GM18951 (cell line): ENCODE measurements around the gene PCTP.

Experiments
- POLR2A ChIP-seq: IDR thresholded peaks from 4 replicates; pipeline ENCODE4 v1.6.1; 2011; ENCODE audit warnings: mild to moderate bottlenecking; ENCODE audit not compliant: insufficient read length, insufficient read depth; ENCODE audit errors: extremely low read depth
- in situ Hi-C: fragments of 300-500 bp; cut with MboI; formaldehyde crosslinking; loops from one replicate; pipeline ENCODE4 v1.12.0; 2022; ENCODE audit warnings: low sequenced_read_pairs, mixed read lengths, inconsistent platforms; ENCODE audit not compliant: unreplicated experiment

The PCTP gene

DNA sequence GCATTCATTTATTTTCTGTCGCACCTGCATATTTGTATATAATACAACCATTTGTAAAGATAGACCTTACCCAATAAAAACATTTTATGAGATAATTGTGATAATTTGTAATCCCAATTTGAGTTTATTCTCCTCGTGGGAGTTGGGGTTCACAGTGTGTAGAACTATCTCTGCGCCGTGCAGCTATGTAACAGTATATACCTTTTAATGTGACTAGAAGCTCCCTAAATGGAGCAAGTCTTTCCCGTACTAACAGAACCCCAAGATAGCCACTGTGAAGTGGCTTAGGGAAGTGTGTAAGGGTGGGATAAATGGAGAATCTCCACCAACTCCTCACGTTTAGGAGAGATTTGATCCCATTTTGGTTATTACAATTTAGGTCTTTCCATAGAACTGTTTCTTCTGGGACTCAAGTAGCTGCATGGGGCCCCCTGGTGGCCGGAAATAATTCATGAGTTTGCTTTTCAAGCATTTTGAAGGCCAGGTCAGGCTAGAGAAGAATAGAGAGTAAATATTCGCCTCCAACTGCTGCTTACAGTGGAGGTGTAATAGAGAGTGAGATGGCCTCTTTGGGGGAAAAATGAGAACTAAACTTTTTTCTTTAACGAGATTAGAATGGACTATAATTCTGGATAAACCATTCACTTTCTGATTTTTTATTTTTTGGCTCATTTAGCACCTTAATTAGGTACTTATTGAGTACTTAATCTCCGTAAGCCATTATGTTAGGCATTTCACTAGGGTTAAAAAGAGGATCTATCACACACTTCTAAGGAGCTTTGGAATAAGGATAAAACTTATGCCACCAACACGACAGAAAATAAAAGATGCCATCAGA is 32.7 kb upstream of the PCTP start:
- in situ Hi-C loops = loop anchor here (10.0 kb wide), 1 partner anchor 193 kb away; no protein-coding TSS in a partner anchor
- no peak for TF ChIP-seq POLR2A

DNA sequence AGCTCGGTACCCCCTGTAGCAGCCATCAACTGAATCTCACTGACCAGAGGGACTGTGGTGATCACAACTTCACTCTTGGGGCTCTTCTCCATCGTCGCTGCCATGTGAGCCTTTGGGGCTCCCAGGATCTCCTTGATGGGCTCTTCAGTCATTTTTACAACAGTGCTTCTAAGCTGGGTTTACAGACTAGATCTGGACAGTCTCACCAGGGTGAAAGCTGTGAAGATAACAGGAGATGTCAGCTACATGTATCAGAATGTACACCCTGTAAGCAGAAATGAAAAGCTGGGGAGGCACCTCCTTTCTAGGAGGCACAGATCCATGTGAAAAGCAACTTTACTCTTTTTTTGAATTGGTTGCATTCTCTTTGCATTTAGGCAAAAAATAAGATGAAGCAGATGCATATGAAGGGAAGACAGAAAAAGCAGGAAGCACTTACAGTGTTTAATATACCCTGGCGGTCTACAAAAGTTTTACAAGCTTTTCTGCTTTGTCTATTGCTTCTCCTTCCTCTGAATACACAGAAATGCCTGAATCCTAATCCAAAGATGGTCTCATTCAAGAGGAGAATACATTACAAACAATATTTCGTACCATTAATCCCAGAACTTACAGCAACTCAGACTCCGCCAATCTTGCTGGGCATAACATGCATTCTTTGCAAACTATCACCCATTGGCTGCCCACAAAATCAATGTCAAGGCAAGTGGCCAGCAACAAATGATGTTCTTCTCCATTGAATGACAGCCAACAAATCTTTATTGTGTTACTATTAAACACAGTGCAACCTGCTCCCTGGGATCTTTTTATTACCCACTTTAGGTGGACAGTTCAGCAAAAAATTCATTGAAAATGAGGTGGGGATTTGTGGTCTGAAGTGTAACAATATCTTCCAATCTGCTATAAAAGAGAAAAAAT is 29.7 kb upstream of the PCTP start:
- TF ChIP-seq POLR2A = no peak
- in situ Hi-C loops = no loop called here

DNA sequence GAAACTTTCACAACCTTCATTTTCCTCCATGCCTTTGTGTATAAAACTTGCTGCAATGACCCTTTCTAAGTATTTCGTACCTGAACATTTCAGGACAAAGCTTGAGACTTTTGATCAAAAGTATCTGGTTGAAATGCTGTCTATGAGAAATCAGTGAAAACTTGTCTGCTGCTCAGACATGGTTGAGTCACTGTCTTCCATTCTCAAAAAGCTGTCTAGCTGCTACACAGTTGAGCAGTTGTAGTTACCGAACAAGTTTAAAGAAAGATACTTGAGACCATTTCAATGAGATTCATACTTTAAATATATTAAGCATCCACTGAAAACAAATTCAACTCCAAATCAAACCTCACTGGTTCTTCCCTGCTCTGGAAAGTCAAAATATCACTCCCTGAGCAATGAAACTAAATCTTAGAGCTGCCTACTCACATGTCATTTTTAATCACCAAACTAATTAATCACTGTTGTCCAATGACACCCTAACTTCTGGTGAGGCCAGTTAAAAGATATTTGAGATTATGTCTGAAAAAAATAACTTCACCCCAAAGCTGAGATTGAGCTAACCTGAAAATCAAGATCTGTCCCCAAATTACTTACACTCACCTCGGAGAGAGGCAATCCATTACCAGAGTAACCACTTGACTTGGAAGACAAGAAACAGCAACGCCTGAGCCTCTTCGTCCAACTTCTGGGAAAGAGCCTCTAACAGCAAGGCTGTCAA is 28.7 kb upstream of the PCTP start:
- in situ Hi-C loops = no loop called here
- no peak for TF ChIP-seq POLR2A

- TF ChIP-seq POLR2A = no peak
- in situ Hi-C loops = no loop called here
These were observed 27.9 kb upstream of the PCTP start, which contains the start of gene TMEM100 for GRCh38 chr17:55722742-55723487. TSS of gene TMEM100 (minus strand) at chr17:55722864. CDS start at chr17:55721070, 1,794 bp downstream.

DNA sequence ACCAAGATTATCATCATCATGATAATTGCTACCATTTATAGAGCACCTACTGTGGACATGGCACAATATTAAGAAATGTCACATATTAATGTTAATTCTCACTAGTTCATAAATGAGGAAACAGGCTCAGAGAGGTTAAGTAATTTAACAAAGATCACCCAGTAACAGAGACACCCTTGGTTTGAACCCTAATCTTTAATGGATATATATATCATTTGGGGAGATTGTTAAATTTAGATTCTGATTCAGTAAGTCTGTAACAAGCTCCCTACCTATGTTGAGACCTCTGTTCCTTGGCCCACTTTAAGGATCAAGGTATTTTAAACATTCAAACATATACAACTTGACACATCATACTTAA is 27.4 kb upstream of the PCTP start:
- in situ Hi-C loops = no loop called here
- TF ChIP-seq POLR2A = no peak

- no peak for TF ChIP-seq POLR2A
- in situ Hi-C loops = no loop called here
These were observed 24.4 kb upstream of the PCTP start for GRCh38 chr17:55726440-55726839.

DNA sequence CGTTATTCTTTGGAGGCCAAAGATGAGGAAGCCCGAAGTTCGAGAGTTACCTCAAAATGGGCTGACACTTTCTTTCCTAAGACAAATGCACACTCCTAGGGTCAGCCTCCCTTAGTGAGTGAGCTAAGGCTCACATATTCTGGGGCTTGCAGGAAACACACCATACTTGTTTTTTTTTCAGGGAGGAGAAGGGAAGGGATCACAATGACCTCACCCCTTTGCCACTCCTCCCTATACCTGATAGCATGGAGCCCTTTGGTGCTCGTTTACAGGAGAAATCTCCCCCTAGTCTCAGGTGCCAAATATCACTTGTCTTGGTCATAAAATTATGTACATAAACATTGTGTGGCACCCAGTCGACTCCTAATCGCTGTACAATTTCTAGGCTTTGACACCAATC is 23.6 kb upstream of the PCTP start:
- TF ChIP-seq POLR2A = no peak
- in situ Hi-C loops = no loop called here

DNA sequence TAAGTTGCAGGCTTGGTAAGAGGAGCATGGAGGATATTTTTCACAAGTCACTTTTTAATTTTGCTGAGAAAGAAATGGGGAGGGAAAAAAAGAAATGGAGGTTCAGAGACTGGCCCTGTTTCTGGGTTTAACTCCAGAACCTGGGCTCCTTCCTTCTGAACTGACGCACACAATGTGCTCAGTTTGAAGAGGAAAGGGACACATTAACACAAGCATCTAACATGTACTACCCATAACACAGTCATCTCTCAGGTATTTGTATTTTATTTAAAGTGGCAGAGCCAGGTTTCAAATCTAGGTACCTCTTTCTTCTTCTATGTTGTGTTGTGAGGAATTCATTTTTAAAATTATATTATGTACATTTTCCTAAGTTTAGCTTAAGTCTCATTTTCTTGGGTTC is 22.9 kb upstream of the PCTP start:
- TF ChIP-seq POLR2A = no peak
- in situ Hi-C loops = no loop called here

DNA sequence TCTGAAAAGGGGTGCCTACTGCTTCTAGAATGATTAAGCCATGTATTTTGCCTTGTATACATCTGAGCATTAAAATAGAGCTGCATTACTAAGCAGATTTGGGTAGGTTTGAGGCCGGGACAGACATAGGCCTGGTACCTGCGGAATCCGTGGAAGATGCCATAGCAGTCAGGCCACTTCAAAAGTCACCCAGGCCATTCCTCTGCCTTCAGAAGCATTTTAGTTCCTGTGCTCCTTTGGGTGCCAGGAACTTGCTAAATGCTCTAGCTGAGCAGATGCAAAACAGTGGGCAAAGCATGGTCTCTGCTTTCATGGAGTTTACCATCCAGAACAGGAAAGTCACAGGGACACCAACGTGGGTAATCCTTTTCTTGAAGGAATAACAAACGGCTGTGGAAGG is 22.5 kb upstream of the PCTP start:
- no peak for TF ChIP-seq POLR2A
- in situ Hi-C loops = no loop called here

GRCh38 chr17:55728833-55729232 is 22.0 kb upstream of the PCTP start:
- TF ChIP-seq POLR2A = no peak
- in situ Hi-C loops = no loop called here

- in situ Hi-C loops = no loop called here
- no peak for TF ChIP-seq POLR2A
These were observed 21.4 kb upstream of the PCTP start for GRCh38 chr17:55729484-55729883.

DNA sequence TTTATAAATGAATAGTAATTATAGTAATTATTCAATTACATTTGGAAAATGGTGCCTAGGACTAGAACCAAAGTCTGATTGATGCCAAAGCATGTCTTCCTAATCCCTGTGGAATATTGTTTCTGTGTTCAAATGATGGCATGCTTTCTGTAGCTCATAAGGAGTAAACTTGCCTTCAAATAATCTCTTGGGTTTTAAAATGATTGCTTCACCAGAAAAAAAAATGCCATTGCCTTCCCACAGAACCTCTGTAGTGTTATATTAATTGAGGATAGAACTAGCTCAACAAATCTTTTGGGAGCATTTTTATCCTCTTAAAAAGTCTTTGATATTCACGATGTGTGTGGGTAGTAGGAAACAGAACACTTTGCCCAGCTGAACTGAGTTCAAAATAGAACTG is 20.5 kb upstream of the PCTP start:
- TF ChIP-seq POLR2A = no peak
- in situ Hi-C loops = no loop called here
